ENCODE measurements around the gene UQCR10.

UQCR10 gene

GRCh38 chr22:29767171-29768051, at the start of gene UQCR10:
UQCR10 (plus strand) TSS chr22:29767369; CDS start chr22:29767399, 30 bp downstream.
- peak; percentile 85 to 88 for DNase-seq (ENCODE audit: low read depth in 1 of 2, low spot score in 1 of 2)

- no peak for DNase-seq (ENCODE audit: low read depth in 1 of 2, low spot score in 1 of 2)
These were observed 49.4 kb upstream of the UQCR10 start for GRCh38 chr22:29717789-29718188.

GRCh38 chr22:29718949-29719898, 47.9 kb upstream of the UQCR10 start:
- no peak for DNase-seq (ENCODE audit: low read depth in 1 of 2, low spot score in 1 of 2)

- no peak for DNase-seq (ENCODE audit: low read depth in 1 of 2, low spot score in 1 of 2)
These were observed 47.1 kb upstream of the UQCR10 start, which contains the start of gene CABP7 for GRCh38 chr22:29719899-29720645. CABP7 (plus strand) TSS chr22:29720003; CDS start chr22:29720425, 422 bp downstream.

GRCh38 chr22:29720811-29721323, 46.3 kb upstream of the UQCR10 start:
- DNase-seq (ENCODE audit: low read depth in 1 of 2, low spot score in 1 of 2), result no peak

- no peak for DNase-seq (ENCODE audit: low read depth in 1 of 2, low spot score in 1 of 2)
These were observed 45.0 kb upstream of the UQCR10 start for GRCh38 chr22:29722151-29722550.

GRCh38 chr22:29722587-29722986, 44.6 kb upstream of the UQCR10 start:
- DNase-seq (ENCODE audit: low read depth in 1 of 2, low spot score in 1 of 2), result no peak

GRCh38 chr22:29723766-29724165, 43.4 kb upstream of the UQCR10 start:
- no peak for DNase-seq (ENCODE audit: low read depth in 1 of 2, low spot score in 1 of 2)

GRCh38 chr22:29724843-29725242, 42.3 kb upstream of the UQCR10 start:
- no peak for DNase-seq (ENCODE audit: low read depth in 1 of 2, low spot score in 1 of 2)

- no peak for DNase-seq (ENCODE audit: low read depth in 1 of 2, low spot score in 1 of 2)
These were observed 41.1 kb upstream of the UQCR10 start for GRCh38 chr22:29726106-29726505.

- no peak for DNase-seq (ENCODE audit: low read depth in 1 of 2, low spot score in 1 of 2)
These were observed 40.5 kb upstream of the UQCR10 start for GRCh38 chr22:29726512-29727130.

- no peak for DNase-seq (ENCODE audit: low read depth in 1 of 2, low spot score in 1 of 2)
These were observed 40.0 kb upstream of the UQCR10 start for GRCh38 chr22:29727131-29727523.

GRCh38 chr22:29729161-29729560, 38.0 kb upstream of the UQCR10 start:
- DNase-seq (ENCODE audit: low read depth in 1 of 2, low spot score in 1 of 2), result no peak

GRCh38 chr22:29731058-29731850, 35.9 kb upstream of the UQCR10 start:
- DNase-seq (ENCODE audit: low read depth in 1 of 2, low spot score in 1 of 2), result no peak

- DNase-seq (ENCODE audit: low read depth in 1 of 2, low spot score in 1 of 2), result no peak
These were observed 34.3 kb upstream of the UQCR10 start for GRCh38 chr22:29732883-29733282.

- no peak for DNase-seq (ENCODE audit: low read depth in 1 of 2, low spot score in 1 of 2)
These were observed 33.6 kb upstream of the UQCR10 start for GRCh38 chr22:29733362-29734201.

- no peak for DNase-seq (ENCODE audit: low read depth in 1 of 2, low spot score in 1 of 2)
These were observed 32.8 kb upstream of the UQCR10 start for GRCh38 chr22:29734406-29734805.

GRCh38 chr22:29734838-29735237, 32.3 kb upstream of the UQCR10 start:
- DNase-seq (ENCODE audit: low read depth in 1 of 2, low spot score in 1 of 2), result no peak

GRCh38 chr22:29735416-29735815, 31.8 kb upstream of the UQCR10 start:
- no peak for DNase-seq (ENCODE audit: low read depth in 1 of 2, low spot score in 1 of 2)
